Neural progenitor cell (in vitro differentiated cells): ENCODE measurements around the gene CRYM. TPM values are rescaled to one million over a fixed set of nuclear protein-coding genes. Genes with fewer than 3 reads are reported as not detected.

ENCODE experiments used
- DNase-seq: peaks from one replicate; pipeline ENCODE4 v3.0.0-alpha.2; 2016; ENCODE audit warnings: low spot score
- H2AFZ ChIP-seq: fragments of 200-600 bp; sonication (generic); replicated peaks from 2 replicates; pipeline ENCODE4 v1.6.1; 2016; ENCODE audit warnings: antibody characterized with exemption
- H3F3A ChIP-seq: fragments of 200-600 bp; sonication (generic); 2 replicates; pipeline ENCODE4 v1.6.1; 2016; ENCODE audit warnings: antibody characterized with exemption, low read depth
- H3K27ac ChIP-seq: fragments of 200-600 bp; sonication (generic); 2 replicates; pipeline ENCODE4 v1.5.1; 2016; ENCODE audit warnings: mild to moderate bottlenecking
- H3K27me3 ChIP-seq: fragments of 200-600 bp; sonication (generic); 2 replicates; pipeline ENCODE4 v1.6.1; 2016; ENCODE audit warnings: mild to moderate bottlenecking, moderate library complexity
- H3K36me3 ChIP-seq: fragments of 200-600 bp; sonication (generic); 2 replicates; pipeline ENCODE4 v1.5.1; 2016
- H3K4me1 ChIP-seq: fragments of 200-600 bp; sonication (generic); 2 replicates; pipeline ENCODE4 v1.6.1; 2016; ENCODE audit warnings: mixed run types
- H3K4me2 ChIP-seq: fragments of 200-600 bp; sonication (generic); 2 replicates; pipeline ENCODE4 v1.6.1; 2016
- H3K4me3 ChIP-seq: fragments of 200-600 bp; sonication (generic); 2 replicates; pipeline ENCODE4 v1.5.1; 2016
- H3K79me2 ChIP-seq: fragments of 200-600 bp; sonication (generic); 2 replicates; pipeline ENCODE4 v1.6.1; 2016; ENCODE audit warnings: low read depth
- H3K9ac ChIP-seq: fragments of 200-600 bp; sonication (generic); 2 replicates; pipeline ENCODE4 v1.6.1; 2016
- H3K9me3 ChIP-seq: fragments of 200-600 bp; sonication (generic); 2 replicates; pipeline ENCODE4 v1.5.1; 2016; ENCODE audit warnings: low read depth
- H4K20me1 ChIP-seq: fragments of 200-600 bp; sonication (generic); 2 replicates; pipeline ENCODE4 v1.6.1; 2016; ENCODE audit warnings: low read depth
- H3K27ac Mint-ChIP-seq: 3 replicates; pipeline ENCODE4 v1.8.0; 2021; ENCODE audit warnings: mixed read lengths
- H3K27me3 Mint-ChIP-seq: 2 replicates; pipeline ENCODE4 v1.8.0; 2022; ENCODE audit warnings: low read depth, mild to moderate bottlenecking, inconsistent platforms, moderate library complexity, mixed read lengths; ENCODE audit not compliant: insufficient read depth
- H3K36me3 Mint-ChIP-seq: 3 replicates; pipeline ENCODE4 v1.8.0; 2021; ENCODE audit warnings: mixed read lengths
- H3K4me1 Mint-ChIP-seq: 3 replicates; pipeline ENCODE4 v1.8.0; 2021; ENCODE audit warnings: mixed read lengths
- H3K4me3 Mint-ChIP-seq: 3 replicates; pipeline ENCODE4 v1.8.0; 2021; ENCODE audit warnings: mild to moderate bottlenecking, moderate library complexity, mixed read lengths
- H3K9me3 Mint-ChIP-seq: 3 replicates; pipeline ENCODE4 v1.8.0; 2020; ENCODE audit warnings: mixed read lengths
- CTCF ChIP-seq: fragments of 200-600 bp; sonication (generic); IDR thresholded peaks from 2 replicates; pipeline ENCODE4 v1.5.1; 2017; ENCODE audit warnings: antibody characterized with exemption, mild to moderate bottlenecking
- EZH2 ChIP-seq: fragments of 200-600 bp; sonication (generic); IDR thresholded peaks from 2 replicates; pipeline ENCODE4 v1.6.1; 2017; ENCODE audit warnings: antibody characterized with exemption, mild to moderate bottlenecking, moderate library complexity
- EZH2phosphoT487 ChIP-seq: fragments of 200-600 bp; sonication (generic); IDR thresholded peaks from 2 replicates; pipeline ENCODE4 v1.6.1; 2017; ENCODE audit warnings: antibody characterized with exemption
- total RNA-seq: library from RNA; depleted of rRNA; stranded (reverse); fragments of >200 nt; gene quantifications from 2 replicates; pipeline ENCODE4 v1.2.3, GENCODE V29; 2015; ENCODE audit warnings: low replicate concordance

CRYM gene
- total RNA-seq, 1 donor from 2014 or later: 0.36 TPM

GRCh38 chr16:21260870-21261791 lies 17.0 kb downstream of the CRYM start:
- Histone ChIP-seq H3K4me3 (no peak overlapping the region), H3K4me1 (peaks cover 11% of the 10 kb centered on the region), H3K9me3 (no peaks in the 10 kb centered on the region), H3K79me2 (no peaks in the 10 kb centered on the region), H3K27me3 (no peaks in the 10 kb centered on the region), H3K9ac (no peak overlapping the region), H2AFZ (no peak overlapping the region), H4K20me1 (no peaks in the 10 kb centered on the region), H3F3A (peaks cover 6% of the 10 kb centered on the region), H3K27ac (no peak overlapping the region), H3K36me3 (no peaks in the 10 kb centered on the region), H3K4me2 (no peak overlapping the region)
- H3K4me3 Mint-ChIP-seq: no peak overlapping the region
- no peaks in the 10 kb centered on the region for H3K36me3 Mint-ChIP-seq
- no peak for DNase-seq
- H3K27ac Mint-ChIP-seq: no peak overlapping the region
- H3K27me3 Mint-ChIP-seq: peaks cover 6% of the 10 kb centered on the region
- H3K4me1 Mint-ChIP-seq: peaks cover 23% of the 10 kb centered on the region
- H3K9me3 Mint-ChIP-seq: no peaks in the 10 kb centered on the region
- TF ChIP-seq CTCF: no peak
- TF ChIP-seq EZH2: no peak

GRCh38 chr16:21257284-21257683 lies 20.8 kb downstream of the CRYM start:
- Histone ChIP-seq H3K36me3 (no peaks in the 10 kb centered on the region), H4K20me1 (no peaks in the 10 kb centered on the region), H3K9ac (no peak overlapping the region), H3K79me2 (no peaks in the 10 kb centered on the region), H3K4me1 (no peaks in the 10 kb centered on the region), H3K27me3 (no peaks in the 10 kb centered on the region), H3K4me3 (no peak overlapping the region), H3K27ac (no peak overlapping the region), H2AFZ (no peak overlapping the region), H3F3A (no peaks in the 10 kb centered on the region), H3K9me3 (no peaks in the 10 kb centered on the region), H3K4me2 (no peak overlapping the region)
- Mint-ChIP-seq H3K36me3 (no peaks in the 10 kb centered on the region), H3K27me3 (peaks cover 10% of the 10 kb centered on the region), H3K4me1 (peaks cover 6% of the 10 kb centered on the region), H3K27ac (no peak overlapping the region), H3K4me3 (no peak overlapping the region), H3K9me3 (no peaks in the 10 kb centered on the region)
- TF ChIP-seq EZH2 (no peak), EZH2phosphoT487 (no peak), CTCF (no peak)
- no peak for DNase-seq

- no peaks in the 10 kb centered on the region for H3K79me2 ChIP-seq
- no peaks in the 10 kb centered on the region for H3K4me1 ChIP-seq
- no peak overlapping the region for H2AFZ ChIP-seq
- Mint-ChIP-seq H3K27me3 (peaks cover 10% of the 10 kb centered on the region), H3K36me3 (no peaks in the 10 kb centered on the region), H3K4me1 (peaks cover 6% of the 10 kb centered on the region), H3K4me3 (no peak overlapping the region), H3K9me3 (no peaks in the 10 kb centered on the region), H3K27ac (no peak overlapping the region)
- no peak overlapping the region for H3K27ac ChIP-seq
- H3K27me3 ChIP-seq: no peaks in the 10 kb centered on the region
- no peaks in the 10 kb centered on the region for H3K36me3 ChIP-seq
- H3K4me2 ChIP-seq: no peak overlapping the region
- no peaks in the 10 kb centered on the region for H3K9me3 ChIP-seq
- TF ChIP-seq CTCF (no peak), EZH2 (no peak), EZH2phosphoT487 (no peak)
- DNase-seq: no peak
- no peak overlapping the region for H3K9ac ChIP-seq
- H4K20me1 ChIP-seq: no peaks in the 10 kb centered on the region
- no peaks in the 10 kb centered on the region for H3F3A ChIP-seq
- no peak overlapping the region for H3K4me3 ChIP-seq
These were observed 21.5 kb downstream of the CRYM start for GRCh38 chr16:21256636-21257035.
